ENCODE data around the gene TSPAN2.

TSPAN2 gene

DNA sequence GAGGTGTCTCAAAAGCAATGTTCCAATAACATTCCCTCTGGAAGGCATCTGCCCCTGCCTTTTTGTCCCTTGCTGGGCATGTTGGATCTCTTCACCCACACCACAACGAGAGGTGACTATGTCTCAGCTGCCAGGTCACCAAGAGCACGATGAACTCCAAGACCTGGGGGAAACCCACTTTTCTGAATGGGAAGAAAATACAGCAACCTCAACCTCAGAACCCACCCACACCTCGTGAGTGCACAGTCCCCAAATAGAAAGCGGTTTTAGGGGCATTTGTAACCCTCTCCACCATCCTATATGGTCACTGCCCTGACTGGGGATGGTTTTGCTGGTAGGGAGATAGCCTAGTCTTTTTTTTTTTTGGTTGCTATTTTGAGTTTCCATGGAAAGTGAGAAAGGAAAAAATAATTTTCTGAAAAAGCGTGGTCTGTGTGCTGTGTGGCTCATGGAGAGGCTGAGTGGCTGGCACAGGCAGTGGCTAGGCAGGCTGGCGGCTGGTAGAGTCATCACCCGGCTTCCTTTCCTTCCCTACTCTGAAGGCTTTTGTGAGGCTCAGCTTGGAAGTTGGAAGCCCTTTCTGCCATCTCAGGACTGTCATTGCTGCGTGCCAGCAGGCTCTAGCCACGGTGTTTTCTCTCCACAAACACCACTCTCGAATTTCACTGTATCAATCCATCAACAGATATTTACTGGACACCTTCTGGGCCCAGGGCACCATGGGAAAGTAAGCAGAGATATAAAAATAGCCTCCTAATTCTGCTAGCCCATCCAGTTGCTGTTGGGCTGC, 15.8 kb downstream of the TSPAN2 start:
- no peak for DNase-seq

DNA sequence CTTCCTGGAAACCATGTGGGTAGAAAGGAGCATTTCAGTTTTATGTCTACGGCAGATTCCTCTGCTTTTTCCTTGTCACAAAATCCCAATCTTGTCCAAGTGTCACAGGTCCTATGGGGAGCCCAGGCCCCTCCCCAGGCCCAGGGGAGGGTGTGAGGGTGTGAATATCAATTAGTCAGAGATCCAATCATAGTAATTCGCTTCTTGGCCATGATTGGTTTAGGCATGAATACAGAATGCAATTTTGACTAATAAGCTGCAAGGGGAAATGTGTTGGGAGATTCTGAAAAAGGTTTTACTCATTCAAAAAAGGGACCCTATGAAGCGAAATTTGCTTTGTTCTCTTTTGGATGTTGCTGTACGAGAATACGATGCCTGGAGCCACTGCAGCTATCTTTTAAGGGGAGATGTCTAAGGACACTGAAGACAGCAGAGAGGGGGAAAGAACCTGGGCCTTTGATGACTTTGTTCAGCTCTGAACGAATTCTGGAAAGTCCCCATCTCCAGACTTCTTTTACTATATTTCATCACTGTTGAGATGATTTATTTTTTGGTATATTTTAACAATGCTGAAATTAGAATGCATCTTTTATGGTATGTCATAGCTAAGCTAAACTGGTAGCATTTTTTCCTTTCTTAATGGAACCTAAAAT, 18.2 kb downstream of the TSPAN2 start:
- no peak for DNase-seq

GRCh38 chr1:115069659-115070308, 19.5 kb downstream of the TSPAN2 start:
- peak; percentile 88 for DNase-seq

GRCh38 chr1:115068826-115069585, 20.3 kb downstream of the TSPAN2 start:
- DNase-seq, result peak; percentile 94

- DNase-seq, result peak; percentile 43
Measured at GRCh38 chr1:115067161-115067859, 22.0 kb downstream of the TSPAN2 start.

- DNase-seq, result no peak
Measured at GRCh38 chr1:115065021-115065420, 24.3 kb downstream of the TSPAN2 start.

DNA sequence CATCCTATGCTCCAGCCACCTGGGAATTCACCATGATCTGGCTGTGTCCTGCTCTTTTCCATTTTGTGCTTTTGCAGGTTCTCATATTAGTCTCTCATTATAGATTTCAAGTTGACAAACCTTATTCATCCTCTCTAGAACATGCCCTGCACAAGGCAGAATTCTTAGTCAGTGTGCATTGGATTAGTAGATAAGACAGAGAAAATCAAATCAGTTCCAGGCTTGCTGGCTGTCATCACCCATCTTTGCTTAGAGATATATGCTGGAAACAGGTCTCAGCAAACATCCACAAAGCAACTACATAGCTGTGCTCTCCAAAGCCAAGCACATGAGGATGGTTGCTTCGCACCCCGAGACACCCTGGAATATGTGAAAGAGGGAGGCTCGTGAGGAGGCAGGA, 24.8 kb downstream of the TSPAN2 start:
- no peak for DNase-seq

- peak; percentile 14 for DNase-seq
Measured at GRCh38 chr1:115063228-115063901, 25.9 kb downstream of the TSPAN2 start.

DNA sequence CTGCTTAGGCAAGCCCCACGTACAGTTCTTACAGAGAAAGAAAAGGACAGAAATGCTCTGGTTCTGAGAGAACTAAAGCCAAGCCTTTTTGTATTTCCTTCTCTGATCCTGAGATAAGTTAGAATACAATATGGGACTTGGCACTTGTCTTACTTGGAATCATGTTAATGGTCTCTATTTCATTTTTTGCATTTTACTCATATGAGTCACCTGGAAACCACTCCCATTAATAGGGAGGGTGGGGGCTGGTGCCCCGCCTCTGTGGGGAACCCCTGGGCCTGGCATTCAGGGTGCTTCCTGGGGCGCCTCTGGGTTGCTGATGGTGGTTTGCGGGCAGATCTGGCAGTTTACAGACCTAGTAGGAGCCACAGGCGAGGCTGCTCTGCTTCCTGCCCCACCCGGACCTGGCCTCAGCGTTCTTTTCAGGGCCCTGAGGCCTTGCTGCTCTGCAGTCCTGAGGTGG, 26.7 kb downstream of the TSPAN2 start:
- peak; percentile 99 for DNase-seq

DNA sequence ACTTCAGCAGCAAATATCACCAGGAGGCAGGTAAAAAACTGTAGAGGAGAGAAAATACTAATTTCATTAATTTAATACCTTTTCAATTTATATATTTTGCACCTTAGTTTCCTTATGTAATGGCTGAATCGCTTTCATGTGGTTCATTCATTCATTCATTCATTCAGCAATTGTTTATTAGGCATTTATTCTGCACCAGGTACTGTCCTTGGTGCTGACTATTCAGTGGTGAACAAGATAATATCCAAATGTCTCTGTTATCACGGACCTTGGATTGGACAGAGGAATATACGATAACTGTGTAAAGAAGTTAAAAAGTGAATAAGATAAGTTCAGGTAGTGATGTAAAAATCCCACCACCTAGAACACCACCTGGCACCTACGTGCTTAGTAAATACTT, 28.8 kb downstream of the TSPAN2 start:
- no peak for DNase-seq

DNA sequence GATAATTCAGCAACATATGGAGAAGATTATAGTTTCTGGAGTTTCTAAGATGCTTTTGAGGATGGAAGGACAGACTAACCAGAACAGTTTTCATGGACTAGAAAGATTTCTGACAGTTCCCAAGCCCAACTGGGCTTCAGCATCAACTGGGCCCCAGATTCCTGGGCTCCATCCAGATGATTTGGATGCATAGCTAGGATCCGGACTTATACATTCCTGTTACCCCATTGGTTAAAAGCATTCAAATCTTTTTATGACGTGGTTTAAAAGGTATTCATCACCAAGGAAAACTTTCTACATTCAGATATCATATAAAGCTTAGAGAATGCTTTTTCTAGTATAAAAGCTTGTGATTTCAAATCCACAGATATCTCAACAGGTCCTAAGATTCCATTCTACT, 30.0 kb downstream of the TSPAN2 start:
- no peak for DNase-seq

- no peak for DNase-seq
Measured at GRCh38 chr1:115057661-115058254, 31.5 kb downstream of the TSPAN2 start.

DNA sequence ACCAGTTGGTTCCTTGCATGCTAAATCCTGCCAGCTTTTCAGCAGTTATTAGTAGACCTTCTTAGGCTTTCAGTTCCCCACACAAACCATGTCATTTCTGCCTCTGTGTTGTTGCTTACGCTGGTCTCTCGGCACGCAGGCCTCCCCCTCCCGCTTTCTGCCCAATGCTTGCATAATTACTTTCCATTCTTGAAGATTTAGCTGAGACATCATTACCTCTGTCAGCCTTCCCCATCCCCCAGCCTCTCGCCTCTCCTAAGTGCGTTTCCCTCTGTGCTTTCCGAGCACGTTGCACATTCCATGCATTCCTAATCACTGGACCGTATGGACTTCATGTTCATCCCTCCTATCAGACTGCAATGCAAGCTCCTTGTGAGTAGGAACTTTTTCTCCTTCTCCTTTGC, 32.9 kb downstream of the TSPAN2 start:
- peak; percentile 77 for DNase-seq

GRCh38 chr1:115052454-115053083, 36.7 kb downstream of the TSPAN2 start:
- DNase-seq, result peak; percentile 29

DNA sequence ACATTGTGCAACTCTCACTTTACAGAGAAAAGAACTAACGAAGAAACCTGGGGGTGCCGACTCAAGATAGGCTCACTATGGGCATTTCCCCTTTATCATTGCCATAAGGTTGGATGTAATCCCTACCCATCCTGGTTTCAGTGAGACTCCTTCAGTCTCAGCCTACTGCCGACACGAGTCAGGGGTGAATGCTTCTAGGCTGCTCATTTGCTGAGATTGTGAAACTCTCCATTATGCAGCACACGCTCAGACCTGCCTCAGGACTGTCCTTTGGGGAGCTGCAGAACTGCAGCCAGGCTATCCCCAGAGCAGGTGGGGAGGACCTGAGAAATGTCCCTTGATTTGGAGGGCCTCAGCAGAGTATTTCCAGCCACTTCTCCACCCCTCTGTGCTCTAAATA, 37.5 kb downstream of the TSPAN2 start:
- no peak for DNase-seq

GRCh38 chr1:115046751-115047150, 42.6 kb downstream of the TSPAN2 start:
- DNase-seq, result no peak

GRCh38 chr1:115041654-115042053, 47.6 kb downstream of the TSPAN2 start:
- peak; percentile 12 for DNase-seq

DNA sequence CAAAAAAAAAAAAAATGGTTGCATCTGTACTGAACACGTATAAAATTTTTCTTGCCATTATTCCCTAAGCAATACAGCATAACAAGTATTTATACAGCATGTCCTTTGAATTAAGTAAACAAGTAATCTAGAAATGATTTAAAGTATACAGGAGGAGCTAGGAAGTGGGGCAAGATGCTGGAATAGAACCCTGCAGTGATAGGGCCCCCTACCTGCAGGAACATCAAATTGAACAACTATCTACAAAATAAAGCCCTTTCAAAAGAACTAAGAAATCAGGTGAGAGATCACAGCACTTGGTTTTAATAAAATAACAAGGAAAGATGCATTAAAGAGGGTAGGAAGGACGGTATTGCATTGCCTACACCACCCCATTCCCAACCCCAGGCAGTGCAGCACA, 48.8 kb downstream of the TSPAN2 start:
- DNase-seq, result no peak

- DNase-seq, result no peak
Measured at GRCh38 chr1:115036814-115037507, 52.3 kb downstream of the TSPAN2 start.

GRCh38 chr1:115035652-115036051, 53.7 kb downstream of the TSPAN2 start:
- no peak for DNase-seq
